RWPE2 (cell line): ENCODE measurements around the gene FAM78A.

Experiments
- ATAC-seq: fragments of 200-7000 bp; cut with Tn5 transposase; 3 replicates; pipeline ENCODE4 v1.9.1; 2021; ENCODE audit warnings: low read depth
- DNase-seq: peaks from one replicate; pipeline ENCODE4 v3.0.0-alpha.2; 2020; ENCODE audit warnings: low spot score
- H3K27ac ChIP-seq: fragments of 450-650 bp; 2 replicates; pipeline ENCODE4 v1.5.1; 2017; ENCODE audit warnings: mild to moderate bottlenecking; ENCODE audit not compliant: poor library complexity, severe bottlenecking
- H3K27me3 ChIP-seq: fragments of 250-450 bp; sonication (Bioruptor Pico); 2 replicates; pipeline ENCODE4 v1.5.1; 2021; ENCODE audit warnings: mild to moderate bottlenecking, moderate library complexity; ENCODE audit not compliant: insufficient read depth, poor library complexity, severe bottlenecking
- H3K36me3 ChIP-seq: fragments of 250-450 bp; sonication (Bioruptor Pico); 2 replicates; pipeline ENCODE4 v1.5.1; 2020; ENCODE audit warnings: low read depth, mild to moderate bottlenecking, moderate library complexity
- H3K4me1 ChIP-seq: fragments of 250-450 bp; sonication (Bioruptor Pico); 2 replicates; pipeline ENCODE4 v1.5.1; 2021; ENCODE audit warnings: mild to moderate bottlenecking, moderate library complexity; ENCODE audit not compliant: insufficient read depth, poor library complexity, severe bottlenecking
- H3K4me3 ChIP-seq: fragments of 250-450 bp; sonication (Bioruptor Pico); 2 replicates; pipeline ENCODE4 v1.5.1; 2021; ENCODE audit warnings: mild to moderate bottlenecking, moderate library complexity; ENCODE audit not compliant: severe bottlenecking
- H3K9me3 ChIP-seq: fragments of 250-450 bp; sonication (Bioruptor Pico); 2 replicates; pipeline ENCODE4 v1.5.1; 2021; ENCODE audit warnings: mild to moderate bottlenecking, moderate library complexity; ENCODE audit not compliant: severe bottlenecking
- CTCF ChIP-seq: fragments of 450-650 bp; IDR thresholded peaks from one replicate; pipeline ENCODE4 v1.5.1; 2017; ENCODE audit warnings: mild to moderate bottlenecking, moderate library complexity; ENCODE audit not compliant: poor library complexity, severe bottlenecking

FAM78A gene

DNA sequence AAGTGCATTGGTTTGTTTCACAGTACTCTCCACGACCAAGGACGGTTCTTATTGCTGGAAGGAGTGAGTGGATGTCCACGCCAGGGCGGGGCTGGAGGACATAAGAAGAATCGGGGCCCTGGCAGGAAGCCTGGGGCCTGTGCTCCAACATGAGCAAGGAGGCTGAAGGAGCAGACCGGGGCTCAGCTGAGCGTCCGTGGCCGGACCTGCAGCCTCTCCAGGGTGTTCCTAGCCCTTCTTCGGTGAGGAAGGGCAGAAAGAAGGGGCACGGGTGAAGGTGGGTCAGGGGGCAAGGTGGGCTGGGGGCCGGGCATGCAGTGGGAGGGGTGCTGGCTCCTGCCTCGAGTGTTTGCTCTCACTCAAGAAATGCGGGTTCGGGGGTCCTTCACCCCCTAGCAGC lies 18.1 kb downstream of the FAM78A start:
- peaks cover 8% of the 10 kb centered on the region for H3K4me1 ChIP-seq
- no peaks in the 10 kb centered on the region for H3K36me3 ChIP-seq

GRCh38 chr9:131257266-131258025 lies 18.9 kb downstream of the FAM78A start:
- Histone ChIP-seq H3K36me3 (no peaks in the 10 kb centered on the region), H3K27me3 (no peaks in the 10 kb centered on the region), H3K4me1 (peaks cover 8% of the 10 kb centered on the region), H3K4me3 (no peak overlapping the region), H3K9me3 (peaks cover 7% of the 10 kb centered on the region), H3K27ac (no peak overlapping the region)
- TF ChIP-seq CTCF, result no peak
- no peak for ATAC-seq
- DNase-seq, result no peak

More for the DNA sequence above, 18.1 kb downstream of the FAM78A start:
- peaks cover 7% of the 10 kb centered on the region for H3K9me3 ChIP-seq
- DNase-seq, result no peak
- no peak for TF ChIP-seq CTCF
- H3K27me3 ChIP-seq, result no peaks in the 10 kb centered on the region
- no peak overlapping the region for H3K4me3 ChIP-seq
- no peak overlapping the region for H3K27ac ChIP-seq
- no peak for ATAC-seq

- Histone ChIP-seq H3K27ac (peak overlapping the region; percentile 42), H3K4me3 (no peak overlapping the region), H3K9me3 (peaks cover 10% of the 10 kb centered on the region), H3K4me1 (peaks cover 8% of the 10 kb centered on the region), H3K36me3 (no peaks in the 10 kb centered on the region), H3K27me3 (no peaks in the 10 kb centered on the region)
- ATAC-seq (no peak; the same call in 2 of the 3 replicates), DNase-seq (no peak)
- TF ChIP-seq CTCF, result no peak
Measured at GRCh38 chr9:131255676-131256197, 20.6 kb downstream of the FAM78A start.

DNA sequence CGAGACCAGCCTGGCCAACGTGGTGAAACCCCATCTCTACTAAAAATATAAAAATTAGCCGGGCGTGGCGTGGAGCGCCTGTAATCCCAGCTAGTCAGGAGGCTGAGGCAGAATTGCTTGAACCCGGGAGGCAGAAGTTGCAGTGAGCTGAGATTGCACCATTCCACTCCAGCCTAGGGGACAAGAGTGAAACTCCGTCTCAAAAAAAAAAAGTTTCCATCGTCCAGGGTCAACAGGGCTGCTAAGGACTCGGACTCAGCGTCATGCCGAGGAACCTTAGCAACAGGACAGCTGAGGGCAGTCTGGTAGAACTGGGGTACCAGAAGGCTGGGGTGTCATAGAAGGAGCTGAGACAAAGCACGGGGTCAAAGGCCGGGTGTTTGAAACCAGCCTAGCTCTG lies 21.7 kb downstream of the FAM78A start:
- TF ChIP-seq CTCF, result no peak
- Histone ChIP-seq H3K27me3 (no peaks in the 10 kb centered on the region), H3K4me3 (no peak overlapping the region), H3K4me1 (peaks cover 8% of the 10 kb centered on the region), H3K36me3 (no peaks in the 10 kb centered on the region), H3K27ac (no peak overlapping the region), H3K9me3 (peaks cover 7% of the 10 kb centered on the region)
- DNase-seq (no peak), ATAC-seq (no peak)
